ENCODE results near the gene CAPN12. TPM values are rescaled to one million over a fixed set of nuclear protein-coding genes. Genes with fewer than 3 reads are reported as not detected.
"Not testable (repeated sequence)": the region's sequence is repeated elsewhere in the genome, so short reads cannot be mapped to it uniquely, and the experiment has no call there.

Gene CAPN12
- total RNA-seq, 2 donors from 2014 or later: 5.2 to 5.7 TPM

GRCh38 chr19:38788478-38789243 lies 44.4 kb upstream of the CAPN12 start, which contains the start of gene LGALS7B:
Gene LGALS7B, plus strand, starts transcription at chr19:38789200. Its CDS starts 27 bp downstream, at chr19:38789227.
- no peaks in the 10 kb centered on the region for H3K36me3 ChIP-seq
- TF ChIP-seq CTCF (IDR thresholded peaks at IDR 0.05): no peak
- intact Hi-C loops (cut with DNase I): no loop called here
- no peaks in the 10 kb centered on the region for H3K9me3 ChIP-seq
- no peaks in the 10 kb centered on the region for H3K4me1 ChIP-seq
- H3K27ac ChIP-seq: no peak within 1 kb of the TSS
- H3K9ac ChIP-seq (ENCODE audit: low read depth in 2 of 2, low read length in 2 of 2): no peak within 1 kb of the TSS
- no peak for DNase-seq
- no peak within 1 kb of the TSS for H3K4me3 ChIP-seq
- no peaks in the 10 kb centered on the region for H3K27me3 ChIP-seq

GRCh38 chr19:38786572-38787265 lies 42.4 kb upstream of the CAPN12 start:
- intact Hi-C loops (cut with DNase I): no loop called here
- Histone ChIP-seq H3K9ac (ENCODE audit: low read depth in 2 of 2, low read length in 2 of 2) (no peak overlapping the region), H3K4me3 (no peak overlapping the region), H3K36me3 (no peaks in the 10 kb centered on the region), H3K27ac (no peak overlapping the region), H3K9me3 (no peaks in the 10 kb centered on the region), H3K4me1 (no peaks in the 10 kb centered on the region), H3K27me3 (no peaks in the 10 kb centered on the region)
- no peak for TF ChIP-seq CTCF (IDR thresholded peaks at IDR 0.05)
- no peak for DNase-seq

GRCh38 chr19:38786061-38786460 lies 41.8 kb upstream of the CAPN12 start:
- DNase-seq; H3K27me3 ChIP-seq; intact Hi-C loops (cut with DNase I); H3K9me3 ChIP-seq; H3K4me1 ChIP-seq; H3K9ac ChIP-seq (ENCODE audit: low read depth in 2 of 2, low read length in 2 of 2); H3K4me3 ChIP-seq; H3K36me3 ChIP-seq; H3K27ac ChIP-seq: not testable (repeated sequence)

GRCh38 chr19:38785187-38785699 lies 41.0 kb upstream of the CAPN12 start:
- intact Hi-C loops (cut with DNase I): no loop called here
- H3K9ac ChIP-seq (ENCODE audit: low read depth in 2 of 2, low read length in 2 of 2): no peak overlapping the region
- no peaks in the 10 kb centered on the region for H3K36me3 ChIP-seq
- no peak overlapping the region for H3K4me3 ChIP-seq
- H3K27me3 ChIP-seq: no peaks in the 10 kb centered on the region
- TF ChIP-seq CTCF (IDR thresholded peaks at IDR 0.05): no peak
- no peak for DNase-seq
- no peaks in the 10 kb centered on the region for H3K9me3 ChIP-seq
- no peaks in the 10 kb centered on the region for H3K4me1 ChIP-seq
- no peak overlapping the region for H3K27ac ChIP-seq

- DNase-seq: peak; percentile 61
- no peak overlapping the region for H3K4me3 ChIP-seq
Observed at GRCh38 chr19:38784224-38784623, 40.0 kb upstream of the CAPN12 start.

GRCh38 chr19:38782212-38782611 lies 37.9 kb upstream of the CAPN12 start:
- H3K36me3 ChIP-seq; H3K9ac ChIP-seq (ENCODE audit: low read depth in 2 of 2, low read length in 2 of 2); DNase-seq; H3K4me3 ChIP-seq; intact Hi-C loops (cut with DNase I); H3K27me3 ChIP-seq; H3K27ac ChIP-seq; H3K4me1 ChIP-seq; H3K9me3 ChIP-seq: not testable (repeated sequence)

More at GRCh38 chr19:38784224-38784623, 40.0 kb upstream of the CAPN12 start:
- Histone ChIP-seq H3K4me1 (no peaks in the 10 kb centered on the region), H3K27ac (no peak overlapping the region), H3K9me3 (no peaks in the 10 kb centered on the region), H3K9ac (ENCODE audit: low read depth in 2 of 2, low read length in 2 of 2) (no peak overlapping the region), H3K36me3 (no peaks in the 10 kb centered on the region), H3K27me3 (no peaks in the 10 kb centered on the region)
- TF ChIP-seq CTCF (IDR thresholded peaks at IDR 0.05): no peak
- intact Hi-C loops (cut with DNase I): no loop called here
